Measurements from ENCODE around the gene DEFB131A. TPM values are rescaled to one million over a fixed set of nuclear protein-coding genes. Genes with fewer than 3 reads are reported as not detected.
"Not testable (repeated sequence)": the region's sequence is repeated elsewhere in the genome, so short reads cannot be mapped to it uniquely, and the experiment has no call there.

Gene DEFB131A, protein sequence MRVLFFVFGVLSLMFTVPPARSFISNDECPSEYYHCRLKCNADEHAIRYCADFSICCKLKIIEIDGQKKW
- not detected in 2 replicates for total RNA-seq (2013; cell fraction: nucleolus; rRNA removed)
- not detected in 2 replicates for total RNA-seq (2014; rRNA removed)
- not detected in 2 replicates for total RNA-seq (2014; rRNA removed; fragmentation: Illumina TruSeq; extraction: Trizol)
- total RNA-seq (2021), result not detected in 2 replicates
- not detected for polyA plus RNA-seq (2011; ENCODE audit: low read depth)
- not detected in 2 replicates for polyA plus RNA-seq (2011; rRNA removed)
- not detected in 2 replicates for polyA plus RNA-seq (2011; cell fraction: cytosol; rRNA removed)
- not detected in 2 replicates for polyA plus RNA-seq (2011; cell fraction: nucleus; rRNA removed)
- not detected in 2 replicates for polyA plus RNA-seq (2012)
- polyA plus RNA-seq (2014; fragmentation: Illumina TruSeq; extraction: Trizol), result not detected in 2 replicates
- not detected for polyA plus RNA-seq (2014; fragmentation: Nextera tagmentation; extraction: Ambion mirVana)
- not detected in 2 replicates for polyA plus RNA-seq (2014; rRNA removed)
- not detected for polyA plus RNA-seq (2016; fragmentation: Nextera tagmentation; extraction: Ambion mirVana)
- not detected in 2 replicates for polyA minus RNA-seq (2011; rRNA and poly(A)+ RNA removed)
- polyA minus RNA-seq (2011; cell fraction: cytosol; rRNA and poly(A)+ RNA removed), result not detected in 2 replicates
- not detected in 2 replicates for polyA minus RNA-seq (2011; cell fraction: nucleus; rRNA and poly(A)+ RNA removed)
- Bru-seq, nascent RNA, result not detected
- BruChase-seq, experiment 1, labeled RNA remaining after a 6-hour chase, result not detected
- not detected for BruChase-seq, experiment 2, labeled RNA remaining after a 2-hour chase
- long read RNA-seq, experiment 1, result 0 reads
- long read RNA-seq, experiment 2, result 0 reads

GRCh38 chr4:9444114-9444513 is at the start of gene DEFB131A:
Gene DEFB131A (plus strand): TSS chr4:9444414. CDS start chr4:9444534, 120 bp downstream.
- H3K27ac ChIP-seq (ENCODE audit: control insufficient read depth, insufficient read depth); in situ Hi-C loops (cut with MboI); DNase-seq (ENCODE audit: low read depth, low spot score); SMC1A ChIA-PET (ENCODE audit: uncharacterized antibody, unreplicated experiment); H3K4me2 ChIP-seq (ENCODE audit: control insufficient read depth, insufficient read depth); H3K27me3 ChIP-seq (replicated peaks in 1 of 2; ENCODE audit: control insufficient read depth in 2 of 2, insufficient read depth in 2 of 2, low read length in 1 of 2); RAD21 ChIA-PET (ENCODE audit: unreplicated experiment); H3K4me1 ChIP-seq (ENCODE audit: control insufficient read depth, insufficient read depth, low read length); H3K79me2 ChIP-seq (ENCODE audit: control insufficient read depth, insufficient read depth, low read length); H3K9me3 ChIP-seq (replicated peaks; ENCODE audit: control insufficient read depth, insufficient read depth, low read length); POLR2A ChIA-PET; H3K4me3 ChIP-seq; FAIRE-seq; intact Hi-C loops (cut with micrococcal nuclease; ENCODE audit: unreplicated experiment); H2AFZ ChIP-seq (ENCODE audit: control insufficient read depth, low read depth, low read length); H3K9ac ChIP-seq (ENCODE audit: control insufficient read depth, insufficient read depth, low read length); H4K20me1 ChIP-seq (ENCODE audit: control insufficient read depth, insufficient read depth); BruUV-seq (replicated peaks); ATAC-seq; CTCF ChIA-PET; H3K36me3 ChIP-seq (ENCODE audit: control insufficient read depth in 2 of 2, insufficient read depth in 2 of 2, low read length in 1 of 2): not testable (repeated sequence)
- 2% methylated on average over 3 of the region's 3 CpGs for WGBS (ENCODE audit: insufficient coverage, insufficient replicate concordance, low lambda C conversion rate, missing lambda C conversion rate)

DNA sequence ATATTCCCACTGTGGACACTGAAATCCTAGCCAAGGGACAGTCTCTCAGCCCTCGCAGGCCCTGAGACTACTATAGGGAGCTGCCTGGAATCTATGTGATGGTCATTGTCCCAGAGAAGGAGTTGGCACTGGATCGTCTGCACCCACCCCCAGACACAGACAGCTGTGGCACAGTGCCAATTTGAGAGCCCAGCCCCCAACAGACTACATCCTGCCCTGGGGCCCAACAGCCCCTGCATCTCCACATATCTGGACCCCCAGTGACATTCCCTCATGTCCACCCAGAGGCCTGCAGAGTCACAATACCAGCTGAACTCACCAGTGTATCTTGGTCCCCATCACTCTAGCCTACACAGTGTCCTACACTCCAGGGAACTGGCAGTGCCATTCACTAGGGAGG is 38.4 kb upstream of the DEFB131A start:
- WGBS (ENCODE audit: insufficient coverage, insufficient replicate concordance, low lambda C conversion rate, missing lambda C conversion rate), result 43% methylated on average over 2 of the region's 2 CpGs
- H3K9me3 ChIP-seq (replicated peaks; ENCODE audit: control insufficient read depth, insufficient read depth, low read length); SMC1A ChIA-PET (ENCODE audit: uncharacterized antibody, unreplicated experiment): not testable (repeated sequence)

GRCh38 chr4:9406491-9406890 is 37.7 kb upstream of the DEFB131A start:
- intact Hi-C loops (cut with micrococcal nuclease; ENCODE audit: unreplicated experiment); H3K4me1 ChIP-seq (ENCODE audit: control insufficient read depth, insufficient read depth, low read length); H3K27me3 ChIP-seq (replicated peaks in 1 of 2; ENCODE audit: control insufficient read depth in 2 of 2, insufficient read depth in 2 of 2, low read length in 1 of 2); H3K27ac ChIP-seq (ENCODE audit: control insufficient read depth, insufficient read depth); H3K4me3 ChIP-seq; H3K79me2 ChIP-seq (ENCODE audit: control insufficient read depth, insufficient read depth, low read length); SMC1A ChIA-PET (ENCODE audit: uncharacterized antibody, unreplicated experiment); FAIRE-seq; DNase-seq (ENCODE audit: low read depth, low spot score); H3K36me3 ChIP-seq (ENCODE audit: control insufficient read depth in 2 of 2, insufficient read depth in 2 of 2, low read length in 1 of 2); CTCF ChIA-PET; in situ Hi-C loops (cut with MboI); H3K4me2 ChIP-seq (ENCODE audit: control insufficient read depth, insufficient read depth); POLR2A ChIA-PET; RAD21 ChIA-PET (ENCODE audit: unreplicated experiment); H3K9me3 ChIP-seq (replicated peaks; ENCODE audit: control insufficient read depth, insufficient read depth, low read length); BruUV-seq (replicated peaks); ATAC-seq; H2AFZ ChIP-seq (ENCODE audit: control insufficient read depth, low read depth, low read length); H4K20me1 ChIP-seq (ENCODE audit: control insufficient read depth, insufficient read depth); H3K9ac ChIP-seq (ENCODE audit: control insufficient read depth, insufficient read depth, low read length): not testable (repeated sequence)
- 2% methylated on average over 3 of the region's 3 CpGs for WGBS (ENCODE audit: insufficient coverage, insufficient replicate concordance, low lambda C conversion rate, missing lambda C conversion rate)

More for the DNA sequence above, 38.4 kb upstream of the DEFB131A start:
- DNase-seq (ENCODE audit: low read depth, low spot score); H3K79me2 ChIP-seq (ENCODE audit: control insufficient read depth, insufficient read depth, low read length); POLR2A ChIA-PET; FAIRE-seq; in situ Hi-C loops (cut with MboI); BruUV-seq (replicated peaks); ATAC-seq; H3K27ac ChIP-seq (ENCODE audit: control insufficient read depth, insufficient read depth); H4K20me1 ChIP-seq (ENCODE audit: control insufficient read depth, insufficient read depth); H2AFZ ChIP-seq (ENCODE audit: control insufficient read depth, low read depth, low read length); H3K4me3 ChIP-seq; CTCF ChIA-PET; H3K36me3 ChIP-seq (ENCODE audit: control insufficient read depth in 2 of 2, insufficient read depth in 2 of 2, low read length in 1 of 2); H3K4me2 ChIP-seq (ENCODE audit: control insufficient read depth, insufficient read depth); H3K9ac ChIP-seq (ENCODE audit: control insufficient read depth, insufficient read depth, low read length); H3K4me1 ChIP-seq (ENCODE audit: control insufficient read depth, insufficient read depth, low read length); H3K27me3 ChIP-seq (replicated peaks in 1 of 2; ENCODE audit: control insufficient read depth in 2 of 2, insufficient read depth in 2 of 2, low read length in 1 of 2); intact Hi-C loops (cut with micrococcal nuclease; ENCODE audit: unreplicated experiment); RAD21 ChIA-PET (ENCODE audit: unreplicated experiment): not testable (repeated sequence)
